Measurements from ENCODE around the gene TMEM201.

The TMEM201 gene

DNA sequence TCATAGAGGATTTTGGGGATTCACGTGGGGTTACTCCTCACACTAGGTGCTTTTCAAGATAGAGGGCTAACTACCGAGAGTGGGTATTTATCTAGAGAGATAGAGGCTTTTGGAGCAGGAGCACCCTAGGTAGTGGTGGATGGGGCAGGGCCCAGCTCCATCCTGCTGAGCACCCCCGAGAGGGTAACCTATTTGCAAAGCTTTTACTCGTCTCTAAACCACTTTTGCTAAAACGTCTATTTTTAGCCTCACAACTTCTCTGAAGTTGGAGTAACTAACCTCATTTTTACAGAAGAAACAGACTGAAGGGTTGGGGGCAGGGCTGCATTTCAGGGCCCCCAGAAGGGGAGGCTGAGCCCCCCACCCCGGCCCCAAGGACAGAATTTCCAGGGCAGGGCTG is 50.5 kb downstream of the TMEM201 start:
- Histone ChIP-seq H3K4me3 (ENCODE audit: insufficient read depth, low read depth, low read length) (no peak overlapping the region), H3K27me3 (ENCODE audit: control insufficient read depth, insufficient read depth, low read length, poor library complexity, severe bottlenecking) (no peaks in the 10 kb centered on the region), H3K36me3 (ENCODE audit: control insufficient read depth, insufficient read depth, low read length) (no peaks in the 10 kb centered on the region), H3K9me3 (ENCODE audit: control insufficient read depth, low read length) (no peaks in the 10 kb centered on the region), H3K27ac (ENCODE audit: insufficient read depth, low read depth, low read length, poor library complexity, severe bottlenecking) (no peak overlapping the region), H3K4me1 (ENCODE audit: control insufficient read depth, insufficient read depth, low read length) (no peaks in the 10 kb centered on the region)
- 88 to 89% methylated on average over 6 of the region's 6 CpGs for WGBS, 2 experiments

DNA sequence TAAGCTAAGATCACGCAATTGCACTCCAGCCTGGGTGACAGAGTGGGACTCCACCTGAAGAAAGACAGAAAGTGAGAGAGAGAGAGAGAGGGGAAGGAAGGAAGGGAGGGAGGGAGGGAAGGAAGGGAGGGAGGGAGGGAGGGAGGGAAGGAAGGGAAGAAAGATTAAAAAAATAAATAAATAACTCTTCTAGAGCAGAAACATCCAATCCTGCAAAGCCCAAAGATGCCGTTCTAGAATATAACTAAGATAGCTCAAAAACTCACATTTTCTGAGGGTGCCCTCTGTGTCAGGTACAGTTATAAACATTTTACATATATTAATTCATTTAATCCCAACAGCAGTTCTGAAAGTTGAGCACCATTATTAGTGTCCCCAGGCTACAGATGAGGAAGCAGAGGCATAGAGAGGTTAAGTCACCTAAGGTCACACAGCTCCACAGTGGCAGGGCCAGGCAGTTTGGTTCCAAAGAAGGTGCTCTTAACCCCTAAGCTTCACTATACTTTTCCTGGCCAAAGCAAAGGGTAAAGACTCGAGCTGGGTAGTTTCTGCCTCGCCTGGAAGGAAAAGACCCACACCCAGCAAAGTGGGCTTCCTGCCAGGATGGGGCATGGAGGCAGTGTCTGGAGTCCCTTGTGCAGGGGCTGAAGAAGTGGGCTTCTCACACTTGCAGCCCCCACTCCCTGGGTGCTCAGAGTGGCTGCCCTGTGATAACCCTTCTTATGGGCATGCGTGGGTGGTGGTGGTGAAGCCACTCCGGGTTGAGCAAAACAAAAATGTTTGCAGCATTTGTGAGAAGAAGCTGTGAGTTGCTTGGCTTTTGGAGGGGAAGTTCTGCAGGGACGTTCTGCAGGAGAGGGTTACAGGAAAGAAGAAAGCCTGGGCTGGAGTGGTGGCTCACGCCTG is 54.9 kb downstream of the TMEM201 start:
- Histone ChIP-seq H3K9me3 (ENCODE audit: control insufficient read depth, low read length) (no peaks in the 10 kb centered on the region), H3K4me3 (ENCODE audit: insufficient read depth, low read depth, low read length) (no peak overlapping the region), H3K27ac (ENCODE audit: insufficient read depth, low read depth, low read length, poor library complexity, severe bottlenecking) (no peak overlapping the region), H3K36me3 (ENCODE audit: control insufficient read depth, insufficient read depth, low read length) (no peaks in the 10 kb centered on the region), H3K27me3 (ENCODE audit: control insufficient read depth, insufficient read depth, low read length, poor library complexity, severe bottlenecking) (no peaks in the 10 kb centered on the region), H3K4me1 (ENCODE audit: control insufficient read depth, insufficient read depth, low read length) (no peaks in the 10 kb centered on the region)
- WGBS, 2 experiments: 86 to 94% methylated on average over 8 of the region's 8 CpGs

DNA sequence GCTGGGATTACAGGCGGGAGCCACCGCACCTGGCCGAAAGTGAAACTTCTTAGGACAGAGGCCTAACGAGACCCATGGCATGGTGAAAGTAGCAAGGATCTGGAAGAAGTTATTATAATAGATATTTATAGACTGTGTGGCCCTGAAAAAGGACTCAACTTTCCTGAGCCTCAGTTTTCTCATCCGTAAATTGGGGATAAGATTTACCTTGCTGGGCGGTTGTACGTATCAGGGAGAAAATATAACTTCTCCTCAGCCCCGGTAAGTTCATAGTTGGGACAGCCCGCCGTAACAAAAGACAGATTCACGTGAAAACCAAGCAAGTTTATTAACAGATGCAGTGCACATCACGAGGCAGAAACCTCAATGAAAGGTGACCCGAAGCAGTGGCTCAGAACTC is 57.3 kb downstream of the TMEM201 start:
- 94 to 97% methylated on average over 13 of the region's 13 CpGs for WGBS, 2 experiments
- Histone ChIP-seq H3K27me3 (ENCODE audit: control insufficient read depth, insufficient read depth, low read length, poor library complexity, severe bottlenecking) (peaks cover 15% of the 10 kb centered on the region), H3K36me3 (ENCODE audit: control insufficient read depth, insufficient read depth, low read length) (no peaks in the 10 kb centered on the region), H3K27ac (ENCODE audit: insufficient read depth, low read depth, low read length, poor library complexity, severe bottlenecking) (no peak overlapping the region), H3K4me1 (ENCODE audit: control insufficient read depth, insufficient read depth, low read length) (no peaks in the 10 kb centered on the region), H3K9me3 (ENCODE audit: control insufficient read depth, low read length) (no peaks in the 10 kb centered on the region), H3K4me3 (ENCODE audit: insufficient read depth, low read depth, low read length) (no peak overlapping the region)

DNA sequence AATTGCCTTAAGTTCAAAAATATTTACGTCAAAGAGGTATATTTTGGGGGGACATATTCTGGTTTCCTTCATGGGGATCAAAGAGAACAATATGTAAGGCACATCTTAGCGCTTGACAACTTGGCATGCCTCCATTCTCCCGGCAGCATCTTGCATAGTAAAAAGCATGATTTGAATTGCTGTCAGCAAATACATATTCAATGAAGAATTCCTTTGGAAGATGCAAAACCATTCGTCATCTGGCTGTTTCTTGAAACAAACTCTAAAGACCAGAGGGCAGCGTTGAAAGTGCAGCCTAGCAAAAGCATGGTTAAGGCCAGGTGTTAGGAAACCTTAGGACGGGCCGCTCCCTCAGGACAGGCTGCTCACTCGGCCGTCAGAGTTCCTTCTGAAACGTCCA is 59.5 kb downstream of the TMEM201 start:
- Histone ChIP-seq H3K36me3 (ENCODE audit: control insufficient read depth, insufficient read depth, low read length) (no peaks in the 10 kb centered on the region), H3K27ac (ENCODE audit: insufficient read depth, low read depth, low read length, poor library complexity, severe bottlenecking) (no peak overlapping the region), H3K27me3 (ENCODE audit: control insufficient read depth, insufficient read depth, low read length, poor library complexity, severe bottlenecking) (peaks cover 37% of the 10 kb centered on the region), H3K4me3 (ENCODE audit: insufficient read depth, low read depth, low read length) (no peak overlapping the region), H3K4me1 (ENCODE audit: control insufficient read depth, insufficient read depth, low read length) (peaks cover 3% of the 10 kb centered on the region), H3K9me3 (ENCODE audit: control insufficient read depth, low read length) (no peaks in the 10 kb centered on the region)
- WGBS, 2 experiments: 82 to 86% methylated on average over 10 of the region's 10 CpGs

DNA sequence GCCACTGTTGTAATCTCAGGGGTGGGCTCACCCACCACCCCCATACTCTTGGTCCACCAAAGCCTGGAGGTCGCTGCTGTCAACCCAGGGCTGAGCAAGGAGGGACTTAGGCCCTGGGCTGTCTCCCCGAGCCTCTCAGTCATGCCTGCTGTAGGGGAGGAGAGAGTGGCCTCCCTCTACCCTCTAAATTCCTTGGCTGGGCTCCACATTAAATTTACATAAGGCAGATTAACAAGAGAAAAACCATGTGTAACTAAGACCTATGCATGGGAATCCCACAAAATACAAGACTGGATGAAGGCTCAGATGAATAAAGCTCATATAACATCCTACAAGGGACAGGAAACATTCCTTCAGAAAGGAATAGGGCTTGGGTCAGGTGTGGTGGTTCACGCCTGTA is 61.1 kb downstream of the TMEM201 start:
- Histone ChIP-seq H3K36me3 (ENCODE audit: control insufficient read depth, insufficient read depth, low read length) (no peaks in the 10 kb centered on the region), H3K4me3 (ENCODE audit: insufficient read depth, low read depth, low read length) (no peak overlapping the region), H3K27me3 (ENCODE audit: control insufficient read depth, insufficient read depth, low read length, poor library complexity, severe bottlenecking) (peaks cover 51% of the 10 kb centered on the region), H3K4me1 (ENCODE audit: control insufficient read depth, insufficient read depth, low read length) (peaks cover 3% of the 10 kb centered on the region), H3K27ac (ENCODE audit: insufficient read depth, low read depth, low read length, poor library complexity, severe bottlenecking) (no peak overlapping the region), H3K9me3 (ENCODE audit: control insufficient read depth, low read length) (no peaks in the 10 kb centered on the region)
- WGBS, 2 experiments: 77 to 82% methylated on average over 3 of the region's 3 CpGs

DNA sequence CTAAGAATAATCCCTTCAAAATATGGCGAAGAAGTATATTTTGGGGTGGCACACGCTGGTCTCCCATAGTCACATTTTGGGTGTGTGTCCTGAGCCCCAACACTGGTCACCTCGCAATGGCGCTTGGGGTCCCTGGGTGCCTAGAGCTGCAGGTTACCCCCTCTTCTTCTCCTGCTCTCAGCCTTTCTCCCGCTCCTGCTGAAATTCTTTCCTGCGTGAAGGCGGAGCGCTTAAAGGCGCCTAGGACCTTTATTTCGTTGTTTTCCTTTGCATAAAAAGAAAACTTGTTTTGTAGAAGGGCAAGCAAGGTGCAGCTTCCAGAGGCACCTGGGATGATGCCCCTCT is 62.5 kb downstream of the TMEM201 start:
- Histone ChIP-seq H3K4me1 (ENCODE audit: control insufficient read depth, insufficient read depth, low read length) (peaks cover 3% of the 10 kb centered on the region), H3K4me3 (ENCODE audit: insufficient read depth, low read depth, low read length) (peak overlapping the region; percentile 46), H3K36me3 (ENCODE audit: control insufficient read depth, insufficient read depth, low read length) (no peaks in the 10 kb centered on the region), H3K27ac (ENCODE audit: insufficient read depth, low read depth, low read length, poor library complexity, severe bottlenecking) (no peak overlapping the region), H3K27me3 (ENCODE audit: control insufficient read depth, insufficient read depth, low read length, poor library complexity, severe bottlenecking) (peaks cover 51% of the 10 kb centered on the region), H3K9me3 (ENCODE audit: control insufficient read depth, low read length) (no peaks in the 10 kb centered on the region)
- 39 to 42% methylated on average over 10 of the region's 10 CpGs for WGBS, 2 experiments

DNA sequence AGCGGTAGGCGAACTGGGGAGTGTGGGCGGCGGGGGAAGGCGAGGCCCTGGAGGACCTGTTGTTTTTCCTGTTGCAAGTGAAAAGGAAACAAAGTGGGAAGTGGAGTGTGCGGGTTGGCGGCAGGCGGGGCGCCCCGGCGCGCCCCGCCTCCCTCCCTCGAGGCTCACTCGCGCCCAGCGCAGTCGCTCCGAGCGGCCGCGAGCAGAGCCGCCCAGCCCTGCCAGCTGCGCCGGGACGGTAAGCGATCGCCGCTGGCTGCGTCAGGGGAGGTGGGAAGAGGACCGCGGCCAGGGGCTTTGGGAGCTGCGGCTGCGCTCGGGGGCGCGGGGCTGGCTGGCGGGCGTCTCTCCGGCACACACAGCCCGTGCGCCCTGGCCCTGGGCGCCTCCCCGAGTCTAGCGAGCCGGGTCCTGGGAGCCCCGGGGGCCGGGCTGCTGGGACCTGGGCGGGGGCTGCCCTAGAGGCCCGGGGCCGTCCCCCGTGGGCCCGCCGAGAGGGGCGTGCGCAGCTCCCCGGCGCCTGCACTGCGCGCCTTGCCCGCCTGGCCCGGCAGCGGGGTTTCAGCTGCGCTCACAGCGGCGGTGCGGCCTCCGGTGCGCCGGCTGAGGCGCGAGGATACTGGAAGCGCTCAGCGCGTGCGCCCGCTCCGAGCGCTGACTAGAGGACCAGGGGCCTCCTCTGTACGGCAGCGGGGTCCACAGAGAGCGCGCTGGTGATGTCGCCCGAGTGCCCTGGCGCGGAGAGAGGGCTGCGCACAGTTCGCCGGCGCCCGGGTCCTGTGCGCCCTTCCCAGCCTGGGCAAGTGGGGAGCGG is 63.1 kb downstream of the TMEM201 start, which contains the start of gene PIK3CD:
Gene PIK3CD (plus strand): TSS at position 167 of the 814 bp plus-strand sequence. CDS start 58,725 bp downstream, outside the sequence.
- Histone ChIP-seq H3K27ac (ENCODE audit: insufficient read depth, low read depth, low read length, poor library complexity, severe bottlenecking) (no peak within 1 kb of the TSS), H3K4me1 (ENCODE audit: control insufficient read depth, insufficient read depth, low read length) (peaks cover 3% of the 10 kb centered on the region), H3K9me3 (ENCODE audit: control insufficient read depth, low read length) (no peaks in the 10 kb centered on the region), H3K27me3 (ENCODE audit: control insufficient read depth, insufficient read depth, low read length, poor library complexity, severe bottlenecking) (peaks cover 51% of the 10 kb centered on the region), H3K4me3 (ENCODE audit: insufficient read depth, low read depth, low read length) (peak within 1 kb of the TSS; percentile 46), H3K36me3 (ENCODE audit: control insufficient read depth, insufficient read depth, low read length) (no peaks in the 10 kb centered on the region)
- WGBS, 2 experiments: 0% methylated on average over 94 of the region's 94 CpGs

DNA sequence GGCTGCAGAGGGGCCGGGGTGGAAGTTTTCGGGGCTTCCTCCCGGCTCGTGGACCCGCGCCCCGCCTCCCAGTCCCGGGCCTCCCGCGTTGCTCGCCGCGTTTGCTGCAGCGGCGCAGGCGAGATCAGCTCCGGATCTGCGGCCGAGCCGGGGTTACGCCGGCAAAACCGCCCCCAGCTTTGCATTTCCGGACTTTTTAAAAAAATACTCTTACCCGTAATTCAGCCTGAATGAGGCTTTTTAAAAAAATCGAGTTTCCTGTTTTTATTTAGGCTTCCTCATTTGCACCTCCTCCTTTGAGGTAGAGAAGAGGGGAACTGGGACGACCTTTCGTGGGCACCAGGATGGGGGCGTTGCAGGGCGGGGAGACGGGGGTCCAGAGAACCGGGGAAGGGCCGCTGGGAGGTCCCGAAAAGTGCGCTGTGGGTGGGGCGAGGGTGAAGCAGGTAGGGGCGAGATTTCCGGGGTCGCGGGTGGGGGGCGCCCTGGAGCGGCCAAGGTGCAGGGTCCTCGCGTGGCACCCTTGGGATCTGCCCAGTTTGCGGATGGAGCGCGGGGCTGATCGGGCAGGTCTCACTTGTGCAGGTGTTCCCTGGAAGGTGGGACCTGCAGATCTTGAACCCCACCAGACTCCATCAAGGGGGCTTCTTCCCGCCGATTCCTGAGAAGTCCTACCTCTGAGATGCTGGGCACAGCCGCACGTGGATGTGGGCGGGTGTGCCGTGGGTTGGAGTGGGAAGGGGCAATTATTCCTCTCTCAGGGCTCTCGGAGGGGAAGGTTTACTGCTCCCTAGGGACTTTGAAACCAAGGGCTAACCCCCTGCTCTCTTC is 63.9 kb downstream of the TMEM201 start:
- Histone ChIP-seq H3K27me3 (ENCODE audit: control insufficient read depth, insufficient read depth, low read length, poor library complexity, severe bottlenecking) (peaks cover 51% of the 10 kb centered on the region), H3K36me3 (ENCODE audit: control insufficient read depth, insufficient read depth, low read length) (no peaks in the 10 kb centered on the region), H3K27ac (ENCODE audit: insufficient read depth, low read depth, low read length, poor library complexity, severe bottlenecking) (no peak overlapping the region), H3K9me3 (ENCODE audit: control insufficient read depth, low read length) (no peaks in the 10 kb centered on the region), H3K4me3 (ENCODE audit: insufficient read depth, low read depth, low read length) (peak overlapping the region; percentile 46), H3K4me1 (ENCODE audit: control insufficient read depth, insufficient read depth, low read length) (peaks cover 3% of the 10 kb centered on the region)
- 20% methylated on average over 55 of the region's 55 CpGs for WGBS, 2 experiments

DNA sequence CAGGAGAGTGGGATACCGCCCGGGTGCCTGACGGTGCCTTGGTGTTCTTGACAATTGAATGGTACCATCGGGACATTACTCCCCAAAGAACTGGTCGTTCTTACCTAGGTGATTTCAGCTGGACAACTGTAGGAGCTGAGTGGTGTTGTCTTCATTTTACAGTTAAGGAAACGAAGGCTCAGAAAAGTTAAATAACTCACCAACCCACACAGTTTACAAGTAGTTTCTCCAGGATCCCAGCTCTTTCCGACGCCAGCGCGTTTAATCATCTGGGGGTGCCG is 64.4 kb downstream of the TMEM201 start:
- no peak overlapping the region for H3K4me3 ChIP-seq (ENCODE audit: insufficient read depth, low read depth, low read length)
- no peaks in the 10 kb centered on the region for H3K9me3 ChIP-seq (ENCODE audit: control insufficient read depth, low read length)
- WGBS, 2 experiments: 78 to 83% methylated on average over 11 of the region's 11 CpGs
- no peaks in the 10 kb centered on the region for H3K36me3 ChIP-seq (ENCODE audit: control insufficient read depth, insufficient read depth, low read length)
- peaks cover 3% of the 10 kb centered on the region for H3K4me1 ChIP-seq (ENCODE audit: control insufficient read depth, insufficient read depth, low read length)
- peaks cover 51% of the 10 kb centered on the region for H3K27me3 ChIP-seq (ENCODE audit: control insufficient read depth, insufficient read depth, low read length, poor library complexity, severe bottlenecking)
- no peak overlapping the region for H3K27ac ChIP-seq (ENCODE audit: insufficient read depth, low read depth, low read length, poor library complexity, severe bottlenecking)
